HUES48 (cell line): ENCODE results near the gene NDUFA13.

Experiments
- H3K27ac ChIP-seq: one replicate; pipeline ENCODE4 v1.7.0; 2013; ENCODE audit warnings: low read depth, low read length, inconsistent platforms
- H3K27me3 ChIP-seq: 2 replicates; pipeline ENCODE4 v1.6.1; 2013; ENCODE audit warnings: mild to moderate bottlenecking, low read length; ENCODE audit not compliant: control insufficient read depth, insufficient read depth
- H3K36me3 ChIP-seq: 2 replicates; pipeline ENCODE4 v1.6.1; 2013; ENCODE audit warnings: low read length; ENCODE audit not compliant: control insufficient read depth, insufficient read depth
- H3K4me1 ChIP-seq: 2 replicates; pipeline ENCODE4 v1.6.1; 2013; ENCODE audit warnings: mild to moderate bottlenecking, low read length; ENCODE audit not compliant: control insufficient read depth, insufficient read depth
- H3K4me3 ChIP-seq: 2 replicates; pipeline ENCODE4 v1.5.1; 2013; ENCODE audit warnings: mild to moderate bottlenecking, low read depth, low read length
- H3K9ac ChIP-seq: 2 replicates; pipeline ENCODE4 v1.6.1; 2013; ENCODE audit warnings: mild to moderate bottlenecking, low read depth, low read length, moderate library complexity
- H3K9me3 ChIP-seq: 2 replicates; pipeline ENCODE4 v1.6.1; 2013; ENCODE audit warnings: low read length; ENCODE audit not compliant: control insufficient read depth, insufficient read depth

Gene NDUFA13

DNA sequence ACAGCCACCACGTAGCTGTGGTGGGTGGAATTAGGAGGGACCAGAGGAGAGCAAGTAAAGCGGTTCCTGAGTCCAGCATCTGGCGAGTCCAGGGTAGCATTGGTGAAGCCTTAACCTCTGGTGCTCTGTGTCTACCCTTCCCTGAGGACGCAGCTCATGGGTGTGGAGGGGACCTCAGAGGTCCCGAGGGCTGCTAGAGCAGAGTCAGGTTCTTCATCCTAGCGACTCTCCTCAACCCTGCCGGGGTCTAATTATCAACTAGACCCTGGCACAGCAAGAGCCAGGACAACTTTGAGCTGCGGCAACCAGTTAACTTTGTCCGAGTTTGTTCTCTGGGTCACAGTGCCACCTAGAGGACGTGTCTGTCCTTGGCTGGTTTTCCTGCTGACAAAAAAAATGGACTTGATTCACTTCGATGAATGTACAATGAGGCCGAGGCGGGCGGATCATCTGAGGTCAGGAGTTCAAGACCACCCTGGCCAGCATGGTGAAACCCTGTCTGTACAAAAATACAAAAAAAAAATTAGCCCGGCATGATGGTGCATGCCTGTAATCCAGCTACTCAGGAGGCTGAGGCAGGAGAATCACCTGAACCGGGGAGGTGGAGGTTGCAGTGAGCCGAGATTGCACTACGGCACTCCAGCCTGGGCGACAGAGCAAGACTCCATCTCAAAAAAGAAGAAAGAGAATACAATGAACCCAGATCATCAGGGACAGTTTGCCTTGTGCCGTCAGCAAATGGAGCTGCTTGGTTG lies 25.6 kb upstream of the NDUFA13 start:
- peak overlapping the region; percentile 4; the same call in 1 of the 2 replicates for H3K9ac ChIP-seq

DNA sequence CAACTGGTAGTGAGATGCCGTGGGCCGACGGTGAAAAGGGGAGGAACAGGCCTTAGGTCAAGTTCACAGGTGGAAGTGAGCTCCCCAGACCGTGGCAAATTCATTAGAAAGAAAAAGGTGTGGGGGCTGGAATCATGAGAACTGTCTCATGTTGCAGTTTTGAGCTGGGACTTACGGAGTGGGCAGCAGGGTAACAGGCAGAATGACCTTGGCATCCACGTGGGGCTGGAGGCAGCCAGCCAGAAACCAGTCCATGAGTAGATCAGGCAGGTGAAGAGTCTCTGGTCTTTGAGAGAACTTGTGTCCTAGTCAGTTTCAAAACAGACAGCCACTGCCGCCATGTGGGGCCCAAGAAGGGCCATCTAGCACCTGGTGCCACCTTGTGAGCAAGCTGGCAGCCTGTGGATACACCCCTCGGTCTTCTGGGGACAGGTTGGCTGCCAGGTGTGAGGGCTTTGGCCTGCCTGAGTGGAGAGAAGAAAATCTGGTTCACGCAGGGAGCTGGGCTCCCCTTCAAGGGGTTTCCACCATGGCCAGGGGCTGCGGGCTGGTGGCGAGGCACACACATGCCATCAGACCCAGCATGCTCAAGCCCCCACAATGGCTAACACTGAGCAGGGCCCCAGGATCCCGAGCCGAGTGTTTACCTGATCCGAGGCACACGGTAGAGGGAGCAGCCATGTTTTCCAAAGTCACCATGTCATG lies 24.6 kb upstream of the NDUFA13 start:
- H3K27me3 ChIP-seq = no peaks in the 10 kb centered on the region
- H3K4me3 ChIP-seq = no peak overlapping the region
- H3K36me3 ChIP-seq = peaks cover 48% of the 10 kb centered on the region
- H3K27ac ChIP-seq = no peak overlapping the region
- H3K4me1 ChIP-seq = peaks cover 20% of the 10 kb centered on the region
- H3K9ac ChIP-seq = no peak overlapping the region
- no peaks in the 10 kb centered on the region for H3K9me3 ChIP-seq

More for the DNA sequence above, 25.6 kb upstream of the NDUFA13 start:
- H3K4me1 ChIP-seq = peaks cover 28% of the 10 kb centered on the region
- H3K4me3 ChIP-seq = no peak overlapping the region
- H3K9me3 ChIP-seq = no peaks in the 10 kb centered on the region
- H3K27me3 ChIP-seq = no peaks in the 10 kb centered on the region
- peak overlapping the region; percentile 95 for H3K27ac ChIP-seq
- peaks cover 38% of the 10 kb centered on the region for H3K36me3 ChIP-seq

DNA sequence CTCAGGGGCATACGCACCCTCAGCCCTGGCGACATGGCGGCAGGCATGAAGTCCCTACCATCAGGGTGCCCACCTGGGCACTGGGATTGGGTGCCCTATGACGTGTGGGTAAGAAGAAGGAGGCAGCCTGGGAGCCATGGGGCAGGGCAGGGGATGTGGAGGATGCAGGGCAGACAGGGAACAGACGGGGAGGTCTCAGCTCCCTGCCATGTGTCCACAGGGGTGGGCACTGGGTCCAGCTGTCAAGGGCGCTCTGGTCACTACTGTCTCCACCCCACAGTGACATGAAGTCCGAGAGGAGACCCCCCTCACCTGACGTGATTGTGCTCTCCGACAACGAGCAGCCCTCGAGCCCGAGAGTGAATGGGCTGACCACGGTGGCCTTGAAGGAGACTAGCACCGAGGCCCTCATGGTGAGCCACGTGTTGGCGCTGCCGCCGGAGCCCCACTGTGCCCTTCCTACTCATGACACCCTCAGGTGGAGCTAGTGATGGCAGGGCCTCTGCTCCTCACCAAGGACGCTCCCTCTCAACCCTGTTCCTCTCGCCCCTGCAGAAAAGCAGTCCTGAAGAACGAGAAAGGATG lies 23.9 kb upstream of the NDUFA13 start:
- H3K27me3 ChIP-seq = no peaks in the 10 kb centered on the region
- H3K4me1 ChIP-seq = peaks cover 20% of the 10 kb centered on the region
- H3K9ac ChIP-seq = no peak overlapping the region
- H3K9me3 ChIP-seq = no peaks in the 10 kb centered on the region
- H3K36me3 ChIP-seq = peaks cover 54% of the 10 kb centered on the region
- H3K4me3 ChIP-seq = no peak overlapping the region
- H3K27ac ChIP-seq = no peak overlapping the region

DNA sequence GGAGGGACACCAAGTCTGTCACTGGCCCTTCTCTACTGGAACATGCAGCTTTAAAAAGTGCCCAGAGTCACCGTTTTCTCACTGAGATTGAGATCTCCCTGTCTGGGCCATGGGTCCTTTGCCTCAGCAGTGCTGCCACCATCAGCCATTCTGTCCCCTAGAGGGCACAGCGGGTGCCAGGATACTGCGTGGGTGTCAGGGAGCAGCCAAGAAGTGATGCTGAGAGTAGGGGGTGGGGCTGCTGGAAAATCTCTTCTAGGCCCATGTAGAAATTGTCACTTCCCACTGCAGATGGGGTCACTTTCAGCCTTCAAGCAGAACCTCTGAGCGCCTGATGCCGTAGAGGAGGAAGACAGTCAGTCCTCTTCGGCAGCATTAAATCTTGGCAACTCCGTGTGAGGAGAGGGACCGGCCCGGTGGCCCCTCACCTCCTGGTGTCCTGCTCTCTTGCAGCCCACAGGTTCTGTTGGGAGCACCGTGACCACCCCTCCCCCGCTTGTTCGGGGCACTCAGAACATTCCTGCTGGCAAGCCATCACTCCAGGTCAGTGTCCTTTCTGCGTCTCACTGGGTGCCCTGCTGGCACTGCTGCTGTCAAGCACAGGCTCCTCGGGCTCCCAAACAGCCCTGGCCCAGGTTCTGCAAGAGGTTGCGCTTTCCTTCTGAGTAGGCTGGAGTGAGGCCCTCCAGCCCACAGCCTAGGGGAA lies 22.0 kb upstream of the NDUFA13 start:
- H3K4me1 ChIP-seq = peaks cover 11% of the 10 kb centered on the region
- H3K36me3 ChIP-seq = peaks cover 72% of the 10 kb centered on the region
- no peaks in the 10 kb centered on the region for H3K9me3 ChIP-seq
- H3K27me3 ChIP-seq = no peaks in the 10 kb centered on the region
- no peak overlapping the region for H3K27ac ChIP-seq
- H3K4me3 ChIP-seq = no peak overlapping the region
- no peak overlapping the region for H3K9ac ChIP-seq

DNA sequence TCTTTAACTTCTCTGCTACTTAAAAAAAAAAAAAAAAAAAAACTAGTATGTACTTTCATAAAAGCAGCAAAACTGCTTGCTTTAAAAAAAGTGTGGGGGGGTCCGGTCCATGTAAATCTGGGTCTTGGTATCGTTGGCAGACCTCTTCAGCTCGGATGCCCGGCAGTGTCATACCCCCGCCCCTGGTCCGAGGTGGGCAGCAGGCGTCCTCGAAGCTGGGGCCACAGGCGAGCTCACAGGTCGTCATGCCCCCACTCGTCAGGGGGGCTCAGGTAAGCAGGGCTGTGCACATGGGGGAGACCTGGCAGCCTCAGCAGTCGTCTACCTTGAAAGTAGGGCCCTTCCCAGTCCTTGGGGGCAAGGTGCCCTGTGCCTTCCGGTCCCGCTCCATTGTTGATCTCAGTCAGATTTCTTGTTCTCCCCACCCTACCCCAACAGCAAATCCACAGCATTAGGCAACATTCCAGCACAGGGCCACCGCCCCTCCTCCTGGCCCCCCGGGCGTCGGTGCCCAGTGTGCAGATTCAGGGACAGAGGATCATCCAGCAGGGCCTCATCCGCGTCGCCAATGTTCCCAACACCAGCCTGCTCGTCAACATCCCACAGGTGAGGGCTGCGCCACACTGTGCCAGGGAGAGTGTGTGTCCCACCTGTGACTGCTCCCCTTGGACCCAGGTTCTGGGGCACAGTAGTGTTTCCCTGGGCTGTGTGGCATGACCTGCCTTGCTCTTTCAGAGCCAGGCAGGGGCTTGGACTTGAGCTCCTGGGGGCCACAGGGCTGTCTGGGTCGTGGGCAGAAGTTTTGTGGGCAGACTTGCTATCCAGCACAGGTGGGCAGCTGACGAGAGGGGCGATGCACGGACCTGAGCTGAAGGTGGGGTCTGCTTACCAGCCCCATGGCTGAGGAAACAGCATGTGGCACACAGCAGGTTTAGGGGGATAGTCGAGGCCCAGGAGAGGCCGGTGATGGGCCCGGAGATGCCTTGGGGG lies 20.1 kb upstream of the NDUFA13 start:
- Histone ChIP-seq H3K9ac (no peak overlapping the region), H3K36me3 (peaks cover 89% of the 10 kb centered on the region)

DNA sequence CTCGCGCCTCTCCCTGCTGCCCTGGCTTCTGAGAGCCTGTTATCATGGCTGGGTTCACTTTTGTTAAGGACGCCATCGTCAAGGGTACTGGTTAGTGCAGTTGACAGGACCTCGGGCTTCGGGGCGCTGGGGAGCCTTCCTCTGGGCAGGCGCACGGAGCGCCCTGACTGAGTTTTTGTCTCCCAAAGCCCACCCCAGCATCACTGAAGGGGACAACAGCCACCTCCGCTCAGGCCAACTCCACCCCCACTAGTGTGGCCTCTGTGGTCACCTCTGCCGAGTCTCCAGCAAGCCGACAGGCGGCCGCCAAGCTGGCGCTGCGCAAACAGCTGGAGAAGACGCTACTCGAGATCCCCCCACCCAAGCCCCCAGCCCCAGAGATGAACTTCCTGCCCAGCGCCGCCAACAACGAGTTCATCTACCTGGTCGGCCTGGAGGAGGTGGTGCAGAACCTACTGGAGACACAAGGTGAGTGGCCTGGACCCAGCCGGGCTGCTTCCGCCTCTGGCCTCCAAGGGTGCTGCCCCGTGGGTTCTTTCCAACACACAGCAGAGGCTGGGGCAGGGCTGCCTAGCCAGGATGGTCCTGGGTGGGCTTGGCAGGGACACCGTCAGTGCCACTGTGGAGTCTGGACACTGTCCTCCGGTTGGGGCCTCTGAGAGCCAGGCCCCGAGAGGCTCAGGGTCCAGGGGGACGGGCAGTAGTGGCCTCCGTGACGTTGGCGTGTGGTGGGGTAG lies 17.6 kb upstream of the NDUFA13 start:
- H3K4me3 ChIP-seq = no peak overlapping the region
- H3K27me3 ChIP-seq = no peaks in the 10 kb centered on the region
- H3K27ac ChIP-seq = no peak overlapping the region
- H3K36me3 ChIP-seq = peaks cover 94% of the 10 kb centered on the region
- H3K9ac ChIP-seq = no peak overlapping the region
- no peaks in the 10 kb centered on the region for H3K4me1 ChIP-seq
- H3K9me3 ChIP-seq = no peaks in the 10 kb centered on the region

More for the DNA sequence above, 20.1 kb upstream of the NDUFA13 start:
- H3K4me1 ChIP-seq = no peaks in the 10 kb centered on the region
- no peak overlapping the region for H3K27ac ChIP-seq
- no peaks in the 10 kb centered on the region for H3K9me3 ChIP-seq
- H3K27me3 ChIP-seq = no peaks in the 10 kb centered on the region
- H3K4me3 ChIP-seq = no peak overlapping the region

DNA sequence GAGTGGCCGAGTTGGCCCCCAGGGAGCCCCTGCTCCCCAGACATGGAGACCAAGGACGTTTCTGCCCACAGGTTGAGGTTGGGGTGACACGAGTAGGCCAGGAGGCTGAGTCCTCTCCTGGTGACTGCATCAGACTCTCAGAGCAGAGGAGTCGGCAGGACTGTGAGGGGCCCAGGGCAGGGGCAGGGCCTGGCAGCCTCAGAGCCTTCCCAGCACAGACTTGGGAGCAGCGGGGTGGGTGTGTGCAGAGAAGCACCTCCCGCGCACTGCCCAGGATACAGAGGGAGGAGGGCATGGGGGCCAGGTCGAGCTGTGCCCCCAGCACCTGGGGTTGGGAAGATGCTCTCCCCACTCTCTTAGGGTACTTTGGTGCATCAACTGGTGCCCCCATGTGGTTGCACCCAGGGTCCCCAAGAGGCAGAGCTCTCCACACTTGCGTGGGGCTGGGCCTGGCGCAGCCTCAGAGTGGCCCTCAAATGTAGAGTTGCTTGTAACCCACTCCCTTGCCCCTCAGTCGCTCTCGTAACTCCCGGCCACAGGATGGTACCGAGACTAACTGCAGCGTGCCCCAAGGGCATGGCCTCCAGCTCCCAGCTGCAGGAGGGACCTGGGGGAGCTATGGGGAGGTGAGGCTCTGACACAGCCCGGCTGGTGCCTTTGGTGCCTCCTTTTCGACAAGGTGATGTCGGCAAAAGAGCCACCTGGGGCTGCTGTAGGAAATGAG lies 16.6 kb upstream of the NDUFA13 start:
- Histone ChIP-seq H3K4me1 (no peaks in the 10 kb centered on the region), H3K27me3 (no peaks in the 10 kb centered on the region), H3K9ac (no peak overlapping the region), H3K36me3 (peaks cover 95% of the 10 kb centered on the region), H3K9me3 (no peaks in the 10 kb centered on the region), H3K27ac (no peak overlapping the region), H3K4me3 (no peak overlapping the region)

DNA sequence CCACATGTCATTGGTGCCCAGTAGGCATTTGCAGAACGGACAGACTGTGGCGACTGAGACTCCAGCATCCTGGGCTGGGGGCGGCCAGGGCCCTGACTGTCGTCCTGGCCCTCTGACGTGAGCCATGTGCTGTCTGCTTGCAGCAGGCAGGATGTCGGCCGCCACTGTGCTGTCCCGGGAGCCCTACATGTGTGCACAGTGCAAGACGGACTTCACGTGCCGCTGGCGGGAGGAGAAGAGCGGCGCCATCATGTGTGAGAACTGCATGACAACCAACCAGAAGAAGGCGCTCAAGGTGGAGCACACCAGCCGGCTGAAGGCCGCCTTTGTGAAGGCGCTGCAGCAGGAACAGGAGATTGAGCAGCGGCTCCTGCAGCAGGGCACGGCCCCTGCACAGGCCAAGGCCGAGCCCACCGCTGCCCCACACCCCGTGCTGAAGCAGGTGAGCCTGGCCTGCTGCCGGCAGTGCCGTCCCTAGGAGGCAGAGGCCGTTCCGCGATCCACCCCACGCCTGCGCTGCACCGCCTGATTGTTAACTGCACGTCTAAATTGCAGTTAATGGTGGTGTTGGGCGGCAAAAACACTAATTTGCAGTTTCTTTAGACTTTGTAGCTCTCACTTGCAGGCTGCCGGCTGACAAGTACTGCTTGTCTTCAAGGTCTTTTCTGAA lies 14.9 kb upstream of the NDUFA13 start:
- H3K27me3 ChIP-seq = no peaks in the 10 kb centered on the region
- H3K4me1 ChIP-seq = no peaks in the 10 kb centered on the region
- H3K9ac ChIP-seq = no peak overlapping the region
- H3K9me3 ChIP-seq = no peaks in the 10 kb centered on the region
- H3K36me3 ChIP-seq = peaks cover 99% of the 10 kb centered on the region
- no peak overlapping the region for H3K4me3 ChIP-seq
- no peak overlapping the region for H3K27ac ChIP-seq

DNA sequence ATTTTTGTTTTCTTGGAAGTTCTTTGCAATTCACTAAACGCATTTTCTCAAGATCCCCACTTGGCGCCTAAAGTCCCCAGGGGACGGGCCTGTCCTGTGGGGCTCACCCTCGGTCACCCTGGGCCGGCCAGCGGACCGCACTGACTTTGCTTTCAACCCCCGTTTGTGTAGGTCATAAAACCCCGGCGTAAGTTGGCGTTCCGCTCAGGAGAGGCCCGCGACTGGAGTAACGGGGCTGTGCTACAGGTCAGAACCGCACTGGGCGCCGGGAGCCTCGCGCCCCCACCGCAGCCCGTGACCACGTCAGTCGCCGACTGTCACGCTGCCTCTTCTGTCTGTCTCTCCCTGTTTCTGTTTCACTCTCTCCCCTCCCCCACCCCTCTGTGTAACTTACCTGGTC lies 14.2 kb upstream of the NDUFA13 start:
- Histone ChIP-seq H3K36me3 (peaks cover 99% of the 10 kb centered on the region), H3K4me3 (no peak overlapping the region), H3K9me3 (no peaks in the 10 kb centered on the region), H3K27ac (no peak overlapping the region), H3K27me3 (no peaks in the 10 kb centered on the region), H3K9ac (no peak overlapping the region), H3K4me1 (no peaks in the 10 kb centered on the region)
